ENCODE data around the gene ASB16. TPM values are rescaled to one million over a fixed set of nuclear protein-coding genes. Genes with fewer than 3 reads are reported as not detected.

ASB16 gene
- total RNA-seq, 1 experiment from 2014 or later, result not detected

DNA sequence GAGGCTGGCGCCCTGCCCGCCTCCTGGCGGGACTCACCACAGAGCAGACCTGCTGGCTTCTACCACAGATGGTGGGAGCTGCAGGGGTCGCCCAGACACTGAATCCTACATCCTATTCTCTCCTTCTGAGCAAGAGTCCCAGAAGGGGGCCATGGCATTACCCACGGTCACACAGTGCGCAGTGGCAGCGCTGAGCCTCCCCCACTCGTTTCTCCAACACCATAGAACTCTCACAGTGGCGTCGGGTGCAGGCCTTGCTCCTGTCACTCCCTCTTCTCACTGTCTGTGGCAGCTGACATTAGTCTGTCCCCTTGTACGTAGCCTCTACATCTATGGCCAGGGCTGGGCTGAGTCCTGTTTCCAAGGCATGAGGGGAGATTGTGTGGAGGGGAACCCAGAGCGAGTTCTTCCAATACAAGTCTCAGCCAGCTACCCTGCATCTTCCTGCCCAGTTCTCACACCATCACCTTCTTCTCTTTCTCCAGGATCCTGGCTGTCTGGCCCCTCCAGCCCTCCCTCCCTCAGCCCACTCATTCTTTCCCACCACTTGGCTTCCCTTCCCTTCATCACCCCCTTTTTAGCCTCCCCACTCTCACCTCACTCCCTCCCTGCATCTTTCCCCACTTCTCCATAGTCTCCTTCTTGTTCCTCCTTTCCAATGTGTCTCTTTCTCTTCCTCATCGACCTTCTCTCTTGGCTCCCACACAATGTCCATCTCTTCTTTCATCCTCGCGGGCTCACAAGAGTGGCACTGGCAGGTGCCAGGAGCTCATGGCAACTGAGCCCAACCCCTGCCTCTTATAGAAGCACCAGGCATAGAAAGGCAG, 43.1 kb downstream of the ASB16 start:
- in situ Hi-C loops (cut with HindIII; ENCODE audit: low pct_unique_long_range_greater_than_20kb, low sequenced_read_pairs), result no loop called here
- no peak for DNase-seq (ENCODE audit: low read depth, low spot score)

DNA sequence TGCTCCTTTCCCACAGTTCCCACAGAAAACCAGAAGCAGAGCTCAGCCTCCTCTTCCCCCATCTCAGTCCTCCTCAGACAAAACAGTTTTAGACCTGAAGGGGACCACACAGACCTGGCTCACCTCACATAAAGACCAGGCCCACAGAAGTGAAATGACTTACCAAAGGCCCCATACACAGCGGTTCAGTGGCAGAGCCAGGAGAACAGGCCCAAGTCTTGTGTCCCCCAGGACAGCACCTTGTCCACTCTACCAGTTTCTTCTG, 43.7 kb downstream of the ASB16 start:
- in situ Hi-C loops (cut with HindIII; ENCODE audit: low pct_unique_long_range_greater_than_20kb, low sequenced_read_pairs), result no loop called here

DNA sequence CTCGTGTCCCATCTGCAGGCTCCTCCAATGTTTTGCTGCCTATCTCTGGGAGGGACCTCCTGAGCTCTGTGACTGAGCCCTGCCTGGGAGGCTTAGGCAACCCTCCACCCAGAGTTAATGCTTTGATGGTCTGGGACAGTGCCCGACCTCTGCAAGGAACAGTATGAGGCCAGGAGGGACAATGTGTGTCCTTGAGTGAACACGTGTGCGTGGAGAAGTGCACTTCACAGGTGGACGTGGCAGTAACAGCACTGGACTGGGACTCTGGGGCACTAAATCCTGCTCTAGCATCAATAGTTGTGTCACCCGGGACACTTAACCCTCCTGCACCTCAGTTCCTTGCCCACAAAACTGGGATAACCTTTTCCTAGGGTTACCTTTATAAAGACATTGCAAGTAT, 44.4 kb downstream of the ASB16 start:
- no peak for DNase-seq (ENCODE audit: low read depth, low spot score)
- in situ Hi-C loops (cut with HindIII; ENCODE audit: low pct_unique_long_range_greater_than_20kb, low sequenced_read_pairs), result no loop called here

More for the DNA sequence above, 43.7 kb downstream of the ASB16 start:
- DNase-seq (ENCODE audit: low read depth, low spot score), result no peak

DNA sequence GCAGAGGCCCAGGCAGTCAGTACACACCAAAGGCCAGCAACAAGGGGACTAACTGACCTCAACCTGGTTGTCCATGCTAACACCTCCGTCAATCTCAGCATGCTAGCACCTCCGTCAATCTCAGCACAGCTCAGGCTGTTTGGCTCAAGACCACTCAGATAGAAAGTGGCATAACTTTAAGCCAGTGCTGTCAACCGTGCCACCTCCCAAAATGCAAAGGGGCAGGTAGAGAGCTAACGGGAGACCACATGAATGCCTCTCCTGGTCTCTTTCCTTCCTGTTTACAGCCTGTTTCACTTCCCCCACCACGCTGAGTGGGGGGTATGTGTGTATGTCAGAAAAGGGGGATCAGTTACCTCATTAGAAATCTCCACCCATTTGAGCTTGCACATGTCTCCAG, 45.7 kb downstream of the ASB16 start:
- in situ Hi-C loops (cut with HindIII; ENCODE audit: low pct_unique_long_range_greater_than_20kb, low sequenced_read_pairs), result no loop called here
- no peak for DNase-seq (ENCODE audit: low read depth, low spot score)

DNA sequence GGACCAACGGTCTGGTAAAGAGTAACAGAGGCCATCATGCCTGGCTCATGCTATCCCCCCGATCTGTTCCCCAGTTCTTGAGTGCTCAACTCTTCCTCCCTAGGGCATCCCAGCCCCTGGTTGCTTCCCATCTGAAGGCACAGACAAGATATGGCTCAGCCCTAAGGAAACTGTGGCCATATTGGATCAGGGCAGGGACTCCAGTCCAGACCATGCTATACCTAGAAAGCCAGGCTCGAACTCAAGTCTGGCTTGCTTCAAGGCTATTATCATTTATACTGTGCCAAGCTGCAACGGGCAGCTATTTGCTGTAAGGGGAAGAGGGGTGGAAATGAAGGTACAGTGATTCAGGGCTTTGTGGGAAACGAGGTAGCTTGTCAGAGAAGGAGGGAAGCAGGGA, 46.2 kb downstream of the ASB16 start:
- in situ Hi-C loops (cut with HindIII; ENCODE audit: low pct_unique_long_range_greater_than_20kb, low sequenced_read_pairs), result no loop called here
- DNase-seq (ENCODE audit: low read depth, low spot score), result no peak

DNA sequence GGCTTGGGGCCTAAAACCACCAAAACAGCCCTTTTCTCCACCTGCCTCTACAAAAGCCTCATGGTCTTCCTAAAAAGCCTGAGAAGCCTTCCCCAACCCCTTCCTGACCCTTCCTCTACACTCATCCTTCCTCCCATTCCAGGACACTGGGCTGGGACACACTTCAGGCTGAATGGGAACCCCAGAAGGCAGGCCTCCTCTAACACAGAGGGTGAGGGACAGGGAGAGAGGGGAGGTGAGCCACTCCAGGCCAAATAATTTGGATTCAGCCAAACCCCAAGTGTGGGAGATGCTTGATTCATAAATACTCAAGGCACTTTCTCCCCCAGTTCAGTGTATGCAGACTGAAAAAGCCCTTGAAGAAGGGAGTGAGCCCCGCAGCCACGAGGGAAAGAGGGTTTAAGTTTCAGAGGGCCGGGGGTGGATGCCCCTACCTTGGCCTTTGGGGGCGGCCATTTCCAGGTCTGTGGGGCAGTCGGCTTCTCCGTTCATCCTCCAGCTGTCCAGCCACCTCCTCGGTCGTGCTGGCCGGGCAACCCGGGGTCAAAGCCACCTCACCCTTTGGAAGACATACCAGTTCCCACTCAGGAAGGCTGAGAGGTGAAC, 47.3 kb downstream of the ASB16 start:
- no peak for DNase-seq (ENCODE audit: low read depth, low spot score)
- in situ Hi-C loops (cut with HindIII; ENCODE audit: low pct_unique_long_range_greater_than_20kb, low sequenced_read_pairs), result no loop called here

DNA sequence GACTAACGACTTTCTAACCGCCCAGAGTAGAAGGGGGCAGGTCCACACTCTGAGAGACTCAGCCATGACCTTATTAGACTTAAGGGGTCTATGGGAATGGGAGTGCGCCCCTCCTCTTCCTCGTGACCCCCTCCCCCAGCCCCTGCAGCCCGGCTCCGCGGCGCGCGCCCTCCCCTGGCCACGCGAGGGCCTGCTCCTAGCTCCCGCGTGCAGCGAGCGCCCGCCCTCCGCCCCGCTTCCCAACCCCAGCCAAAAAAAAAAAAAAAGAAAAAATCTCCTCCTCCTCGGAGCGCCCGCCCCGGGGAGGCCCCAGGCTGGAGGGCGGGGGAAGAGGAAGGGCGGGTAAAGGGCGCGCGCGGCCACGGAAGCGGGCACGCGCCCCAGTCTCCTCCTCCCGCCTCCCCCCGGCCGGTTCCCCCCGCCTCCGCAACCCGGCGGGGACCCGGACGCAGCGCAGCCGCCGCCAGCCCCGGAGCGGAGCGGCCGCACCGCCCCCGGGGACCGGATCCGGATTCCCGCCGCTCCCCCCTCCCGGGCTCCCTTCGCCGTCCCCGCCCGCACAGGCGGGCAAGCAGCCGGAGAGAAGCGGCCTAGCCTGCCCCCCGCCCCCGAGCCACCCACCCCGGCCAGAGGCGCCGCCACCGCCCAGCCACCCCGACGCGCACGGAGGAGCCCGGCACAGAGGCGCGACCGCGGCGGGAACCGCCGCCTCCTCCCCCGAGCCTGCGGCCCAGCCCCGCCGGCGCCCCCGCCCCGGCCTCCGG, 48.0 kb downstream of the ASB16 start:
- in situ Hi-C loops (cut with HindIII; ENCODE audit: low pct_unique_long_range_greater_than_20kb, low sequenced_read_pairs), result no loop called here
- peak; percentile 92 for DNase-seq (ENCODE audit: low read depth, low spot score)

DNA sequence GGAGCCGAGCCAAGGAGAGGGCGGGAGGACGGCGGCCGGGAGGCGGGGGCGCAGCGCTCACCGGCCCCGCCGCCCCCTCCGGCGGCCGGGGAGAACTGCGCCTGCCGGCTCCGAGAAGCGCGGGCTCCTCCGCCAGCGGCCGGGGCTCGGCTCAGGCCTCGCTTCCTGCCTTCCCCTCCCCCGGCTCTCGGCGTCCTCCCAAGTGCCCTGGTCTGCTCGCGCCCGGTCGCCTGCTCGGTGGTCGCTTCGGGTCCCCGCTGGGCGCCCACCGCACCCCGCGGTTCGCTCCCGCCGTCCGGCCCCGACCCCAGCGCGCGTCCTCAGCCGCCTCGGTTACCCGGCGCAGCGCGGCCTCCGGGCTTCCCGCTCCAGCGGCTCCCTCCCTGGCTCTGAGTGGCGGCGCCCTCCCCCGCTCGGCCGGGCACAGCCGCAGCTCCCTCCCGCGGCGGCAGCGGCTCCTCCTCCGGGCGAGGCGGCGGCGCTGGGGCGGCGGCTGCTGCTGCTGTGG, 48.7 kb downstream of the ASB16 start:
- in situ Hi-C loops (cut with HindIII; ENCODE audit: low pct_unique_long_range_greater_than_20kb, low sequenced_read_pairs), result no loop called here
- peak; percentile 65 for DNase-seq (ENCODE audit: low read depth, low spot score)

DNA sequence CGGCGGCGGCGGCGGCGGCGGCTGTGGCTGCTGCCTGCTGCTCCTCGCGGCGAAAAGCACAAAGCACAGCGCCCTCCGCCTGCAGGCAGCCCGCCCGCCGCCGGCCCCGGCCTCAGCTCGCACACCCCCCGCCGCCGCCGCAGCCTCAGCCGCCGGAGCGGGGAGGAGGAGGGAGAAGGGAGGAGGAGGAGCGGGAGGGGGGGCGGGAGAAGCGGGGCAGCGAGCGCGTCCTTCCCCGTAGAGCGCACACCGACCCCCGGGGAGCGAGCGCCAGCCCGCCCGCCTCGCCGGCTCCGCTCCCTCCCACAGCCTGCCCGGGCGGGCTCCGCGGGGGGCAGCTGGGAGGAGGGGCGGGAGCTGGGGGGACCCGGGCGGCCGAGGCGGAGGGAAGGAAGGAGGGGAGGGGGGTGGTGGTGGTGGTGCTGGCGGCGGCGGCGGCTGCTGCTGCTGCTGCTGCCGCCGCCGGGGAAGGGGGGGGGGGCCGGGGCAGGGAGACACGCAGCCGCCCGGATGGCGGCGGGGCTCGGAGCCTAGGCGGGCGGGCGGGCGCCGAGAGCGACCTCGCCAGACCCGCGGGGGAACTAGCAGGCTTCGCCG, 49.2 kb downstream of the ASB16 start, which contains the start of gene UBTF:
Gene UBTF, minus strand, starts transcription at position 60 of the 597 bp plus-strand sequence. CDS start 1,446 bp downstream, outside the sequence.
- DNase-seq (ENCODE audit: low read depth, low spot score), result peak; percentile 47
- in situ Hi-C loops (cut with HindIII; ENCODE audit: low pct_unique_long_range_greater_than_20kb, low sequenced_read_pairs), result no loop called here

DNA sequence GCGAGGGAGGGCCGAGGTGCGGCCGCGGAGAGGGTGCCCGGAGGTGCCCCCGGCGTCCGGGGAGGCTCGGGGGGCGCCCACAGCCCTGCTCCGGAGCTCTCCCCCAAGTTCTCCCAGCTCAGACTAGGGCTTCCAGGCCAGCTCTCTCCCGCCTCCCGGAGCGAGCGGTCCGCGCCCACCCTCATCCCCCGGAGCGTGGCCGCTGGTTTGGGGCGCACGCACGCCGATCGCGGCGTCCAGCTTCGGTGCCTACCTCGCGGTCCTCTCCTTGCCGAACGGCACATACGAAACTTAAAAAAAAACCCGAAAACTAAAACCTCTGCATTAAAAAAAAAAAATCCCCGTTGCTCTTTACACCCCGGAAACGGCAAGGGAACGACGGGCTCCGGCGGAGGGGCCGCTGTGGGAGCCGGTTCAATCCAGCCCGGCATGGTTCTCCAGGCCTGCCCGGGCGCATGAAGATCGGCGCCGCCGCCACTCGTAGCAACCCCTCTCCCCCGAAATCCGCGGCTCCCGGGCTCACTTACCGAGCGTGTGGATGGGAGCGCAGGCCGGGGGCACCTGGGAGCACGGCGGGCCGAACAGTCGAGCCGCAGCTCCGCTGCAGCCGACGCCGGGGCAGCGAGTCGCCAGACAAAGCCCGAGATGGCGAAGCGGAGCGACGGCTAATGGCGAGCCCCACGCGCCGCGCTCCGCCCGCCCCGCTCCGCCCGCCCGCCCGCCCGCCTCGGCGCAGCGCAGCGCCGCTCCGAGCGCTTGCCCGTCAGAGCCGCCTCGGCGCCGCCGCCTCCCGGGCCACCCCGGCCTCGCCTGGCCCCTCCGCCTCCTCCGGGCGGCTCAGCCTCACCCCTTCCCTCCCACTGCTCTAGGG, 49.9 kb downstream of the ASB16 start:
- in situ Hi-C loops (cut with HindIII; ENCODE audit: low pct_unique_long_range_greater_than_20kb, low sequenced_read_pairs), result no loop called here
- DNase-seq (ENCODE audit: low read depth, low spot score), result peak; percentile 34

DNA sequence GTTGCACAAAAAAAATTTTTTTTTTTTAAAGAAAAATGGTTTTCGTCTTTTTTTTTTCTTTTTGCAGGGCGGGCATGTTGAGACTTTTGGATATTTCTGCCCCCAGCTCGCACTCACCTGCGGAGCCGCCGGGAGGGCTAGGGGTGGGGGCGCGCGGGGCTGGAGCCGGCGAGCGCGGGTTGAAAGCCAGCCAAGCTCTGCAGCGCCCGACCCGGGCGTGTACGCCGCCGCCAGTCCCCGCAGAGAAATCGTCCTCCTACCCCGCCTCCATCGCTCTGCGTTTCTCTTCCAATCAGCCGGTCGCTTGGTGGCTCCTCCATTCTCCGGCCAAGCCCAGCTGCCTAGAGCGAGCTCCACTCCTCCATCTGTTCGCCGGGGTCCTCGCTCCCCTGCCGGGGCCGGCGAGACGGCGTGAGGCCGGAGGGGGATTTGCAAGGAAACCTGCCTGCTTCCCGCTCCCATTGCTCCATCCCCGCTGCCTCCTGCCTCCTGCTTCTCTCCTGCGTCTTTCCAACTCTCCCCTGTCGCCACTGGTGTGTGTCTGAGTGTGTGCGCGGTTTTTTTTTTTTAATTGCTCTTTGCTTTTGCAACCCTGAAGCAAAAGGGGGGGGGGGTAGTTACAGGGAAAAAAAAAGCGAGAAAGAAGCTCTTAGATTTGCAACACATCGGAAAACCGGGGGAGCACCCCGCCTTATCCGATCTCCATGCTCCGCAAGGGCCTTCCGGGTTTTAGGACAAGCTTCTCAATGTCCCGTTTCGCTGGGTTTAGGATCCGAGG, 50.8 kb downstream of the ASB16 start:
- peak; percentile 67 for DNase-seq (ENCODE audit: low read depth, low spot score)
- in situ Hi-C loops (cut with HindIII; ENCODE audit: low pct_unique_long_range_greater_than_20kb, low sequenced_read_pairs), result no loop called here

DNA sequence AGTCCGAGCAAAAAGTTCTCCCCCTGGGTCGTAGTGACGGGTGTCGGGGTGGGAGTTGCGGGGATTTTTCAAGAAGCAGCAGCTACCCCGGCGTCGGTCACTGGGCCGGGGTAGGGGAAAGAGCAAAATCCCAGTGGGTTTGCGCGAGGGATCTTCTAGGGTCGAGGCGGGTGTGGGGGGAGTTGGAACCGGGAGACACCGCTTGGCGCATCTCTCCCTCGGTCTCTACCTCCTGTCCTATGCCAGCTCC, 51.3 kb downstream of the ASB16 start:
- no peak for DNase-seq (ENCODE audit: low read depth, low spot score)
- in situ Hi-C loops (cut with HindIII; ENCODE audit: low pct_unique_long_range_greater_than_20kb, low sequenced_read_pairs), result no loop called here

DNA sequence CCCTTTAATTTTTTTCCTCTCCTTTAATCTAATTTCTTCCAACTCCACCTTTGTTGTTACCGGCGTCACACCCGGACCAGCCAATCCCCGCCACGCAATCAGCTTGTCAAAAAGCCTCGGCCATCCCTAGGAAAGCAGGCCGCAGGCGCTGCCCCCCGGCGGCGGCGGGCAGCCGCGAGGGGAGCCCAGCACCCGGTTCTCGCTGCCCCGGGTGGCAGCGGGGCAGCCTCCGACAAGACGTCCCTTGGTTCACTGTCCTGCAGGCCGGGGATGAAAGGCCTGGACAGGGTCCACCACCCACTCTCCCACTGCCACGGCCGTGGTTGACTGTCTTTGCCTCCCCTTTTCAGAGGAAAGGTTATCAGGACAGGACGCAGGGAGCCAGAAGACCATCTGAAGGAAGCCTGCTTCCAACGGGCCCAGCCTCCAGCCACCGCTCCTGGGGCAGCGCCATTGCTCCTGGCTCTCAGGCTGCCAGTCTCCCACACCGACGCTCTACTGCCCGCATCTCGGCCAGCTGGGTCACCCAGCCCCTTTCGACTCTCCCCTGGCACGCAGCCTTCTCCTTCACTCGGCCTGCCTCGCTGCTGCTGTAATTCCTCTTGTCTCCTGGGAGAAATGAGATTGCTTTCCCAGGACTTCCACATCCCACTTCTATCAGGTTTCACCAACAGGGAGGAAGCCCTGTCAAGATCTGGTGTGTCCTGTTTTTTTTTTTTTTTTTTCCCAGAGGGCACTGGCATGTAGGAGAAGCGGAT, 51.8 kb downstream of the ASB16 start:
- in situ Hi-C loops (cut with HindIII; ENCODE audit: low pct_unique_long_range_greater_than_20kb, low sequenced_read_pairs), result no loop called here
- DNase-seq (ENCODE audit: low read depth, low spot score), result peak; percentile 55

DNA sequence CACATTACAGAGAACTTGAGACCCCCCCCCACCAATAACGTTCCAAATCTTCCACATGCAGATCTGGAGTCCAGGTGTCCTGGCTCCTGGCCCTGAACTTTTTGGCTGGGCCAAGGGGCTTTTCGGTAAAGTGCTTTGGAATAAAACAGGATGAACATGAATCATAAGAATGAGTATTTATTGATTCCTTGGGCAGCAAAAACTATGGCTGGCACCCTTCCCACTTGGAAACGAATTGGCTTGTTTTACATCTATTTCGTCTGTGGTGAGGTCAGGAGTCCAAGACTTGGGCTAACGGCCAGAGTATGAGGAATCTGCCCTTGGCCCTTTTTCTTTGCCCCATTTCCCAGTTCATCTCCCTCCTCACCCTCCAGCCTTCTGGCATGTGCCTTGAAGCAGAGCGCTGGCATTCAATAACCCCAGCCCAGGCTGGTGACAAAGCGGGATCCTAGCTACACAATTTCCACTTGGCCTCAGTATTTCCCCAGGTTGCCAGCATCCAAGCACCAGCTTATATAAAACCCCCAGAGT, 53.1 kb downstream of the ASB16 start:
- DNase-seq (ENCODE audit: low read depth, low spot score), result peak; percentile 42
- in situ Hi-C loops (cut with HindIII; ENCODE audit: low pct_unique_long_range_greater_than_20kb, low sequenced_read_pairs), result no loop called here
